Endothelial cell of umbilical vein (primary cell): ENCODE data around the gene ZNF407. TPM values are rescaled to one million over a fixed set of nuclear protein-coding genes. Genes with fewer than 3 reads are reported as not detected.

ENCODE experiments used
- BruUV-seq: library from RNA; stranded (reverse); fragments of 400-500 nt; replicated peaks from 2 replicates; lab custom pipeline; 2021; lab: Mats Ljungman, UMichigan
- CTCF ChIA-PET: fragments of 300-600, 350-600 bp; sonication (Branson Sonifier 250); formaldehyde crosslinking; loops from one replicate; lab custom pipeline; 2021; ENCODE audit warnings: antibody characterized with exemption, inconsistent platforms; lab: Charles Lee
- POLR2A ChIA-PET: fragments of 300-600, 350-600 bp; sonication (Branson Sonifier 250); formaldehyde crosslinking; loops from one replicate; lab custom pipeline; 2021; ENCODE audit warnings: antibody characterized with exemption, inconsistent platforms; lab: Charles Lee
- DNase-seq: peaks from one replicate; pipeline ENCODE4 v3.0.0-alpha.2; 2011; ENCODE audit warnings: low read depth, low spot score
- FAIRE-seq: peaks from 2 replicates; lab custom pipeline; 2011; peaks lifted over from hg19 to GRCh38; lab: Jason Lieb, UNC
- H2AFZ ChIP-seq: 2 replicates; pipeline ENCODE4 v1.6.0; 2012; ENCODE audit warnings: low read depth, low read length, control low read depth, inconsistent platforms
- H3K27ac ChIP-seq: 2 replicates; pipeline ENCODE4 v1.5.1; 2011; ENCODE audit warnings: low read depth, mild to moderate bottlenecking, control low read depth, low read length, moderate library complexity; ENCODE audit not compliant: insufficient read depth
- H3K27me3 ChIP-seq, 2 experiments: 2 replicates each; pipeline versions ENCODE4 v1.6.0 to v1.6.1; 2011; ENCODE audit warnings: low read length in 2 of 2, mixed read lengths in 1 of 2; ENCODE audit not compliant: control insufficient read depth in 2 of 2, insufficient read depth in 2 of 2
- H3K36me3 ChIP-seq, 2 experiments: 2 replicates in 1 of 2; 3 replicates in 1 of 2; pipeline ENCODE4 v1.5.1; 2011; ENCODE audit warnings: low read length in 2 of 2, mild to moderate bottlenecking in 1 of 2, moderate library complexity in 1 of 2; ENCODE audit not compliant: control insufficient read depth in 2 of 2, insufficient read depth in 2 of 2; ENCODE audit errors: extremely low read depth in 1 of 2
- H3K4me1 ChIP-seq: 3 replicates; pipeline ENCODE4 v1.5.1; 2011; ENCODE audit warnings: mild to moderate bottlenecking, low read length; ENCODE audit not compliant: control insufficient read depth, insufficient read depth; ENCODE audit errors: extremely low read depth
- H3K4me2 ChIP-seq: 2 replicates; pipeline ENCODE4 v1.6.1; 2011; ENCODE audit warnings: low read length, control low read depth, mixed read lengths; ENCODE audit not compliant: insufficient read depth
- H3K4me3 ChIP-seq, 3 experiments: fragments of 200-600 bp in 1 of 3; sonication (generic), shearing (Covaris generic) in 1 of 3; replicated peaks in 1 of 3; 2 replicates each; pipeline ENCODE4 v1.5.1; 2011 to 2016; ENCODE audit warnings: control low read depth in 3 of 3, low read length in 3 of 3, mild to moderate bottlenecking in 2 of 3, inconsistent platforms in 1 of 3, low read depth in 1 of 3, moderate library complexity in 1 of 3; ENCODE audit not compliant: insufficient read depth in 1 of 3
- H3K79me2 ChIP-seq: 2 replicates; pipeline ENCODE4 v1.6.0; 2012; ENCODE audit warnings: low read length, inconsistent platforms; ENCODE audit not compliant: control insufficient read depth, insufficient read depth
- H3K9ac ChIP-seq: replicated peaks from 2 replicates; pipeline ENCODE3; 2011; ENCODE audit warnings: low read length, control low read depth; ENCODE audit not compliant: insufficient read depth; ENCODE audit errors: extremely low read depth
- H3K9me1 ChIP-seq: replicated peaks from 3 replicates; pipeline ENCODE4 v1.6.0; 2011; ENCODE audit warnings: mild to moderate bottlenecking, low read length; ENCODE audit not compliant: control insufficient read depth, insufficient read depth; ENCODE audit errors: extremely low read depth
- H3K9me3 ChIP-seq: replicated peaks from 2 replicates; pipeline ENCODE4 v1.5.1; 2012; ENCODE audit warnings: low read length, inconsistent platforms; ENCODE audit not compliant: control insufficient read depth, insufficient read depth
- H4K20me1 ChIP-seq: replicated peaks from 2 replicates; pipeline ENCODE3; 2011; ENCODE audit warnings: mild to moderate bottlenecking, low read length; ENCODE audit not compliant: control insufficient read depth, insufficient read depth; ENCODE audit errors: extremely low read depth
- CTCF ChIP-seq, 2 donors: IDR thresholded peaks; 1 replicate in 1 of 2; 2 replicates in 1 of 2; pipeline ENCODE4 v1.5.1; 2011; ENCODE audit warnings: low read length in 2 of 2, mild to moderate bottlenecking in 2 of 2, moderate library complexity in 2 of 2, control low read depth in 1 of 2, inconsistent platforms in 1 of 2, low read depth in 1 of 2; ENCODE audit not compliant: insufficient read depth in 1 of 2; ENCODE audit errors: extremely low read depth in 1 of 2
- EZH2 ChIP-seq: IDR thresholded peaks from 2 replicates; pipeline ENCODE4 v1.6.1; 2012; ENCODE audit warnings: borderline replicate concordance, low read depth, mild to moderate bottlenecking, moderate library complexity, low read length, inconsistent platforms; ENCODE audit not compliant: severe bottlenecking
- FOS ChIP-seq: IDR thresholded peaks from 2 replicates; pipeline ENCODE4 v1.6.1; 2011; ENCODE audit warnings: mild to moderate bottlenecking, low read length, moderate library complexity, borderline replicate concordance; ENCODE audit not compliant: insufficient read depth
- GATA2 ChIP-seq: IDR thresholded peaks from 2 replicates; pipeline ENCODE4 v1.7.0; 2011; ENCODE audit warnings: low read depth, mild to moderate bottlenecking, moderate library complexity, mixed read lengths, low read length; ENCODE audit not compliant: insufficient read length, insufficient read depth
- JUN ChIP-seq: IDR thresholded peaks from 2 replicates; pipeline ENCODE4 v1.6.1; 2011; ENCODE audit warnings: borderline replicate concordance, low read depth; ENCODE audit not compliant: insufficient read length, insufficient read depth
- MAX ChIP-seq: IDR thresholded peaks from 2 replicates; pipeline ENCODE4 v1.6.1; 2011; ENCODE audit not compliant: insufficient read depth, insufficient read length
- MYC ChIP-seq: IDR thresholded peaks from one replicate; pipeline ENCODE4 v1.6.1; 2011; ENCODE audit warnings: mild to moderate bottlenecking, low read depth, low read length
- POLR2A ChIP-seq: IDR thresholded peaks from 2 replicates; pipeline ENCODE4 v1.6.1; 2012; ENCODE audit warnings: low read depth, mild to moderate bottlenecking, control low read depth, low read length
- POLR2AphosphoS5 ChIP-seq: IDR thresholded peaks from 2 replicates; pipeline ENCODE4 v1.6.1; 2012; ENCODE audit warnings: low read depth, mild to moderate bottlenecking, control low read depth, low read length, moderate library complexity; ENCODE audit not compliant: insufficient read depth
- dilution Hi-C: fragments of 300-500 bp; cut with MboI; formaldehyde crosslinking; loops from one replicate; pipeline ENCODE4 v1.15.0; 2019; ENCODE audit warnings: low sequenced_read_pairs; ENCODE audit not compliant: extremely low pct_ligation_motif_present
- intact Hi-C: fragments of 100-400 bp; cut with micrococcal nuclease; formaldehyde crosslinking; loops from one replicate; pipeline ENCODE4 v1.10.0; 2022
- polyA plus RNA-seq, 4 experiments: library from polyadenylated mRNA; depleted of rRNA in 3 of 4; stranded (reverse) in 3 of 4; unstranded in 1 of 4; fragments of >200 nt; gene quantifications; 2 replicates each; pipeline versions ENCODE4 v1.2.1 to v1.2.3, GENCODE V29; 2011 to 2012; ENCODE audit warnings: missing spikeins in 1 of 4
- total RNA-seq: library from RNA; stranded (reverse); gene quantifications from 2 replicates; pipeline ENCODE4 v1.2.3, GENCODE V29; 2021

Gene ZNF407
- total and polyA plus RNA-seq, 2 donors (not counting 3 experiments of a cell fraction or from before 2014, with no cell fraction given): 3.8 to 20.1 TPM

GRCh38 chr18:74950479-74950878 is 352.8 kb downstream of the ZNF407 start:
- dilution Hi-C loops: no loop called here
- no peaks in the 10 kb centered on the region for H3K9me3 ChIP-seq
- intact Hi-C loops: no loop called here
- no peak overlapping the region for H3K9ac ChIP-seq
- ChIA-PET POLR2A (no interaction called here), CTCF (interaction anchor here (2.6 kb wide), 1 partner anchor 13 kb away, joined by 10 read pairs; no protein-coding TSS in a partner anchor)
- H3K4me1 ChIP-seq: peaks cover 20% of the 10 kb centered on the region
- H2AFZ ChIP-seq: peak overlapping the region; percentile 26
- peak overlapping the region; percentile 23 for H3K4me2 ChIP-seq
- H3K9me1 ChIP-seq: no peaks in the 10 kb centered on the region
- H3K79me2 ChIP-seq: no peaks in the 10 kb centered on the region
- no peak overlapping the region for H3K4me3 ChIP-seq
- H3K27ac ChIP-seq: peak overlapping the region; percentile 62
- DNase-seq (peak; percentile 59), FAIRE-seq (peak; percentile 73)
- no peaks in the 10 kb centered on the region for H3K36me3 ChIP-seq
- no peaks in the 10 kb centered on the region for H3K27me3 ChIP-seq
- TF ChIP-seq GATA2 (no peak), MYC (no peak), CTCF (IDR thresholded peaks at IDR 0.05; ENCODE audit: extremely low read depth in 1 of 2, insufficient read depth in 1 of 2, low read depth in 1 of 2, low read length in 2 of 2) (no peak), FOS (no peak), POLR2A (no peak), JUN (no peak), MAX (no peak), EZH2 (no peak), POLR2AphosphoS5 (no peak)
- no peaks in the 10 kb centered on the region for H4K20me1 ChIP-seq
- no TSS peak for BruUV-seq
